VCaP (cell line): ENCODE results near the gene EFL1.

Experiments used
- H3K27ac ChIP-seq: fragments of 450-650 bp; 2 replicates; pipeline ENCODE4 v1.5.1; 2017
- CTCF ChIP-seq: fragments of 450-650 bp; conservative IDR thresholded peaks from 2 replicates; pipeline ENCODE4 v1.5.1; 2017; ENCODE audit warnings: mild to moderate bottlenecking, moderate library complexity

Gene EFL1

GRCh38 chr15:82186719-82187406, 75.7 kb downstream of the EFL1 start:
- no peak for TF ChIP-seq CTCF
- H3K27ac ChIP-seq, result no peak overlapping the region

GRCh38 chr15:82186161-82186560, 76.4 kb downstream of the EFL1 start:
- TF ChIP-seq CTCF, result no peak
- no peak overlapping the region for H3K27ac ChIP-seq

- no peak overlapping the region for H3K27ac ChIP-seq
- TF ChIP-seq CTCF, result no peak
Measured at GRCh38 chr15:82184776-82185175, 77.8 kb downstream of the EFL1 start.

GRCh38 chr15:82184355-82184754, 78.2 kb downstream of the EFL1 start:
- H3K27ac ChIP-seq, result 0 out of 2 replicates have a peak overlapping the region, but pooled peaks have one; percentile 14
- no peak for TF ChIP-seq CTCF

- TF ChIP-seq CTCF, result no peak
- peak overlapping the region; percentile 14; the same call in 1 of the 2 replicates for H3K27ac ChIP-seq
Measured at GRCh38 chr15:82183121-82184031, 79.2 kb downstream of the EFL1 start.

- no peak overlapping the region for H3K27ac ChIP-seq
- no peak for TF ChIP-seq CTCF
Measured at GRCh38 chr15:82181371-82181770, 81.2 kb downstream of the EFL1 start.

- H3K27ac ChIP-seq, result no peak overlapping the region
- TF ChIP-seq CTCF, result no peak
Measured at GRCh38 chr15:82178061-82178460, 84.5 kb downstream of the EFL1 start.
